Neuronal stem cell (in vitro differentiated cells): ENCODE results near the gene ZNF292.

Experiments used
- DNase-seq: peaks from one replicate; pipeline ENCODE4 v3.0.0-alpha.2; 2013; ENCODE audit warnings: low spot score
- H2AFZ ChIP-seq: one replicate; pipeline ENCODE4 v1.6.1; 2013; ENCODE audit warnings: mild to moderate bottlenecking, low read length, inconsistent platforms
- H2AK5ac ChIP-seq: 2 replicates; pipeline ENCODE4 v1.6.1; 2013; ENCODE audit warnings: low read depth, mild to moderate bottlenecking, inconsistent platforms, low read length, moderate library complexity, mixed read lengths
- H2BK120ac ChIP-seq: 2 replicates; pipeline ENCODE4 v1.6.1; 2013; ENCODE audit warnings: low read depth, mild to moderate bottlenecking, inconsistent platforms, low read length, moderate library complexity, mixed read lengths
- H2BK12ac ChIP-seq: one replicate; pipeline ENCODE4 v1.6.1; 2013; ENCODE audit warnings: low read length, inconsistent platforms
- H2BK15ac ChIP-seq: 2 replicates; pipeline ENCODE4 v1.6.1; 2013; ENCODE audit warnings: mild to moderate bottlenecking, low read length, inconsistent platforms, mixed read lengths
- H2BK5ac ChIP-seq: one replicate; pipeline ENCODE4 v1.6.1; 2013; ENCODE audit warnings: inconsistent platforms, mild to moderate bottlenecking, low read length, moderate library complexity
- H3K14ac ChIP-seq: one replicate; pipeline ENCODE4 v1.6.1; 2013; ENCODE audit warnings: low read length, inconsistent platforms
- H3K18ac ChIP-seq: 2 replicates; pipeline ENCODE4 v1.6.1; 2013; ENCODE audit warnings: low read length, inconsistent platforms
- H3K23ac ChIP-seq: 2 replicates; pipeline ENCODE4 v1.6.1; 2013; ENCODE audit warnings: low read depth, mild to moderate bottlenecking, mixed read lengths, low read length, inconsistent platforms; ENCODE audit not compliant: poor library complexity
- H3K27ac ChIP-seq: replicated peaks from 3 replicates; pipeline ENCODE4 v1.5.1; 2013; ENCODE audit warnings: low read length, inconsistent platforms
- H3K27me3 ChIP-seq, 3 experiments: 2 replicates each; pipeline ENCODE4 v1.6.1; 2013; ENCODE audit warnings: low read length in 3 of 3, mild to moderate bottlenecking in 2 of 3, inconsistent platforms in 1 of 3, low read depth in 1 of 3, mixed read lengths in 1 of 3, moderate library complexity in 1 of 3; ENCODE audit not compliant: control insufficient read depth in 3 of 3, insufficient read depth in 3 of 3
- H3K36me3 ChIP-seq, 2 donors: replicated peaks in 1 of 2; 2 replicates each; pipeline ENCODE4 v1.6.1; 2013; ENCODE audit warnings: low read length in 2 of 2; ENCODE audit not compliant: control insufficient read depth in 2 of 2, insufficient read depth in 2 of 2
- H3K4ac ChIP-seq: 2 replicates; pipeline ENCODE4 v1.6.1; 2013; ENCODE audit warnings: inconsistent platforms, mild to moderate bottlenecking, low read length, moderate library complexity
- H3K4me1 ChIP-seq, 2 donors: 1 replicate in 1 of 2; 2 replicates in 1 of 2; pipeline ENCODE4 v1.6.1; 2013; ENCODE audit warnings: low read length in 2 of 2, low read depth in 1 of 2; ENCODE audit not compliant: control insufficient read depth in 2 of 2, insufficient read depth in 1 of 2
- H3K4me2 ChIP-seq: one replicate; pipeline ENCODE4 v1.6.1; 2013; ENCODE audit warnings: mild to moderate bottlenecking, low read length, inconsistent platforms; ENCODE audit not compliant: insufficient read depth, poor library complexity, severe bottlenecking
- H3K4me3 ChIP-seq, 2 donors: 2 replicates each; pipeline ENCODE4 v1.5.1; 2013; ENCODE audit warnings: low read length in 2 of 2, mild to moderate bottlenecking in 2 of 2, inconsistent platforms in 1 of 2, moderate library complexity in 1 of 2
- H3K79me1 ChIP-seq: one replicate; pipeline ENCODE4 v1.6.1; 2013; ENCODE audit warnings: low read depth, mild to moderate bottlenecking, inconsistent platforms, low read length, moderate library complexity
- H3K9ac ChIP-seq: one replicate; pipeline ENCODE4 v1.6.1; 2013; ENCODE audit warnings: mild to moderate bottlenecking, low read depth, low read length, inconsistent platforms; ENCODE audit not compliant: poor library complexity
- H3K9me3 ChIP-seq, 2 donors: replicated peaks in 1 of 2; 2 replicates each; pipeline versions ENCODE3 to v1.6.1; 2013; ENCODE audit warnings: low read length in 2 of 2, mild to moderate bottlenecking in 2 of 2, inconsistent platforms in 1 of 2, low read depth in 1 of 2, mixed read lengths in 1 of 2, moderate library complexity in 1 of 2; ENCODE audit not compliant: control insufficient read depth in 2 of 2, insufficient read depth in 1 of 2
- H4K8ac ChIP-seq: one replicate; pipeline ENCODE4 v1.6.1; 2013; ENCODE audit warnings: low read depth, mild to moderate bottlenecking, inconsistent platforms, low read length, moderate library complexity
- H4K91ac ChIP-seq: one replicate; pipeline ENCODE4 v1.6.1; 2013; ENCODE audit warnings: low read length, low read depth, mild to moderate bottlenecking, inconsistent platforms; ENCODE audit not compliant: poor library complexity
- WGBS, 2 donors: extraction: QIAGEN DNeasy Blood & Tissue Kit; methylation state at CpG; one replicate each; pipeline ENCODE4 v1.1.7; 2013; ENCODE audit warnings: missing lambda C conversion rate in 2 of 2, mixed read lengths in 1 of 2; ENCODE audit not compliant: insufficient read length in 2 of 2, insufficient replicate concordance in 1 of 2; ENCODE audit errors: extremely low coverage in 2 of 2; 5-methylcytosine and 5-hydroxymethylcytosine counted together

Gene ZNF292

GRCh38 chr6:87182940-87183339, 27.6 kb downstream of the ZNF292 start:
- Histone ChIP-seq H4K91ac (no peak overlapping the region), H3K27me3 (no peaks in the 10 kb centered on the region), H3K18ac (no peak overlapping the region), H3K4me2 (no peak overlapping the region), H3K36me3 (peaks cover 0 to 76% of the 10 kb centered on the region in 2 donors), H2BK120ac (no peak overlapping the region), H2BK12ac (no peak overlapping the region), H3K27ac (no peak overlapping the region), H3K4ac (no peak overlapping the region), H2AK5ac (no peak overlapping the region), H3K23ac (no peak overlapping the region), H3K9ac (no peak overlapping the region), H2BK5ac (no peak overlapping the region), H3K4me1 (peaks cover 0 to 9% of the 10 kb centered on the region in 2 donors), H3K9me3 (no peaks in the 10 kb centered on the region), H3K4me3 (no peak overlapping the region), H3K79me1 (peaks cover 7% of the 10 kb centered on the region), H2AFZ (no peak overlapping the region), H2BK15ac (no peak overlapping the region), H3K14ac (no peak overlapping the region), H4K8ac (no peak overlapping the region)
- no CpG with 5 or more reads among the region's 1 CpG for WGBS, 2 donors
- no peak for DNase-seq

- Histone ChIP-seq H2BK120ac (no peak overlapping the region), H2AK5ac (no peak overlapping the region), H3K4ac (no peak overlapping the region), H3K9ac (no peak overlapping the region), H4K8ac (no peak overlapping the region), H2AFZ (no peak overlapping the region), H3K4me2 (no peak overlapping the region), H2BK15ac (no peak overlapping the region), H2BK12ac (no peak overlapping the region), H3K9me3 (no peaks in the 10 kb centered on the region), H3K79me1 (peaks cover 7% of the 10 kb centered on the region), H3K27me3 (no peaks in the 10 kb centered on the region), H3K14ac (no peak overlapping the region), H3K4me3 (no peak overlapping the region), H3K4me1 (peaks cover 0 to 9% of the 10 kb centered on the region in 2 donors), H3K23ac (no peak overlapping the region), H3K18ac (no peak overlapping the region), H3K27ac (no peak overlapping the region), H4K91ac (no peak overlapping the region), H3K36me3 (peaks cover 0 to 69% of the 10 kb centered on the region in 2 donors), H2BK5ac (no peak overlapping the region)
- WGBS, 2 donors, result no CpG with 5 or more reads among the region's 1 CpG
- no peak for DNase-seq
These were observed 28.3 kb downstream of the ZNF292 start for GRCh38 chr6:87183687-87184086.

GRCh38 chr6:87184762-87185250, 29.4 kb downstream of the ZNF292 start:
- H2BK5ac ChIP-seq, result no peak overlapping the region
- H3K4me2 ChIP-seq, result no peak overlapping the region
- H2BK15ac ChIP-seq, result no peak overlapping the region
- no peak overlapping the region for H3K14ac ChIP-seq
- H3K27me3 ChIP-seq, result no peaks in the 10 kb centered on the region
- no peak overlapping the region for H3K4ac ChIP-seq
- peaks cover 7% of the 10 kb centered on the region for H3K79me1 ChIP-seq
- H2AK5ac ChIP-seq, result no peak overlapping the region
- no CpG with 5 or more reads among the region's 2 CpGs for WGBS, 2 donors
- H3K27ac ChIP-seq, result no peak overlapping the region
- no peak overlapping the region for H3K23ac ChIP-seq
- H3K18ac ChIP-seq, result no peak overlapping the region
- DNase-seq, result no peak
- no peak overlapping the region for H4K8ac ChIP-seq
- H4K91ac ChIP-seq, result no peak overlapping the region
- no peak overlapping the region for H3K4me3 ChIP-seq
- no peak overlapping the region for H2BK12ac ChIP-seq
- no peak overlapping the region for H3K9ac ChIP-seq
- H2AFZ ChIP-seq, result no peak overlapping the region
- H3K4me1 ChIP-seq, result peaks cover 0 to 7% of the 10 kb centered on the region in 2 donors
- peaks cover 0 to 67% of the 10 kb centered on the region in 2 donors for H3K36me3 ChIP-seq
- H3K9me3 ChIP-seq, result no peaks in the 10 kb centered on the region
- H2BK120ac ChIP-seq, result no peak overlapping the region

- Histone ChIP-seq H3K4me3 (no peak overlapping the region), H2BK120ac (no peak overlapping the region), H3K4me1 (no peaks in the 10 kb centered on the region), H2BK15ac (no peak overlapping the region), H3K4me2 (no peak overlapping the region), H3K27me3 (no peaks in the 10 kb centered on the region), H3K9me3 (no peaks in the 10 kb centered on the region), H3K14ac (no peak overlapping the region), H3K27ac (no peak overlapping the region), H4K8ac (no peak overlapping the region), H3K4ac (no peak overlapping the region), H2AK5ac (no peak overlapping the region), H3K36me3 (peaks cover 0 to 11% of the 10 kb centered on the region in 2 donors), H2AFZ (no peak overlapping the region), H3K18ac (no peak overlapping the region), H2BK5ac (no peak overlapping the region), H4K91ac (no peak overlapping the region), H3K9ac (no peak overlapping the region), H3K23ac (no peak overlapping the region), H2BK12ac (no peak overlapping the region), H3K79me1 (no peaks in the 10 kb centered on the region)
- no CpG with 5 or more reads among the region's 1 CpG for WGBS, 2 donors
- no peak for DNase-seq
These were observed 41.0 kb downstream of the ZNF292 start for GRCh38 chr6:87196275-87196842.
